Mesodermal cell (in vitro differentiated cells): Measurements from ENCODE around the gene NRP1.

Experiments used
- H3K27ac ChIP-seq: 2 replicates; pipeline ENCODE4 v1.7.0; 2013; ENCODE audit warnings: mild to moderate bottlenecking, low read depth, low read length, moderate library complexity; ENCODE audit not compliant: severe bottlenecking
- H3K36me3 ChIP-seq: 2 replicates; pipeline ENCODE4 v1.7.1; 2013; ENCODE audit warnings: mild to moderate bottlenecking, low read length, moderate library complexity; ENCODE audit not compliant: control insufficient read depth, insufficient read depth
- H3K4me1 ChIP-seq: one replicate; pipeline ENCODE4 v1.7.1; 2013; ENCODE audit warnings: mild to moderate bottlenecking, low read length; ENCODE audit not compliant: insufficient read depth, control insufficient read depth, poor library complexity, severe bottlenecking
- H3K4me3 ChIP-seq: 2 replicates; pipeline ENCODE4 v1.7.0; 2013; ENCODE audit warnings: low read length, control low read depth, mild to moderate bottlenecking; ENCODE audit not compliant: insufficient read depth, poor library complexity, severe bottlenecking; ENCODE audit errors: extremely low read depth
- H3K9me3 ChIP-seq: 2 replicates; pipeline ENCODE4 v1.7.1; 2013; ENCODE audit warnings: mild to moderate bottlenecking, low read length, moderate library complexity; ENCODE audit not compliant: control insufficient read depth
- WGBS, 2 experiments: methylation state at CpG; one replicate each; pipeline ENCODE4 v1.1.5; 2013; ENCODE audit warnings: missing lambda C conversion rate in 2 of 2; ENCODE audit not compliant: insufficient coverage in 2 of 2; 5-methylcytosine and 5-hydroxymethylcytosine counted together

NRP1 gene

DNA sequence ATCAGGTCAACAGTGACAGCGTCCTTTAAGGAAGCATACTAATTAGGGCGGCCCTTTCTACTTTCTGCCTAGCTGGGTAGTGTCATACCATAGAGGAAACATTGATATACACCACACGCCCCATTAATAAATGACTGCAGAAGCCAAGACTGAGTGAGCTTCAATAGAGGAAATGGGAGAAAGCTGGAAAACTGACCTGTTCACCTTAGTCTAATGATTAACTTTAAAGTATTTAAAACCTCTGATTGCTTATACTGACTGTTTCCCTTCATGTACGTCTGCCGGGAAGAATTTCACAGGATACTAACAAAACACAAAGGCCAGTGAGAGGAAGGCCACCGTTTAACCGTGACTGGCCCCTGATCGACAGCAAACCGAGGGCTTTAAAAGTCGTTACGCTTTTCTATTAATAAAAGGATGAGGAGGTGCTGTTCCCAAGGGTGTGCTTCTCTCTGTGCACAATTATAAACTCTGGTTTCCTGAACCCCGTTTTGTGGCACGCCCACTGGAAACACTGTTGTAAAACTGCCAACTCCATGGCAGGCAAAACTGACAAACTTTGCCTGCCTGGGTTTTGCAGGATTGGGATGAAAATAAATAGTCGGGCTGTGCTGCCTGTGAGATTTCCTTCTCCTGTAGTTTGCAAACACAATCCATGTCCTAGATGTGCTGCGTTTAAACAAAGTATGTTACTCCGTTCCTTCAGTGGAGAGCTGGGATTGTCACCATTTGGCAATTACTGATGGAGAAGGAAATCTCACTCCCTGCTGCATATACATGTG lies 137.6 kb downstream of the NRP1 start:
- Histone ChIP-seq H3K9me3 (no peaks in the 10 kb centered on the region), H3K27ac (peak overlapping the region; percentile 30), H3K4me3 (no peak overlapping the region), H3K4me1 (peaks cover 16% of the 10 kb centered on the region), H3K36me3 (peaks cover 64% of the 10 kb centered on the region)
- 92 to 94% methylated on average over 5 to 11 of the region's 16 CpGs for WGBS, 2 experiments

- Histone ChIP-seq H3K9me3 (no peaks in the 10 kb centered on the region), H3K4me3 (no peak overlapping the region), H3K4me1 (peaks cover 16% of the 10 kb centered on the region), H3K36me3 (peaks cover 64% of the 10 kb centered on the region), H3K27ac (no peak overlapping the region)
- WGBS, 2 experiments = 0% methylated on average over 1 of the region's 3 CpGs; no CpG with 5 or more reads in 1 of the 2 experiments
Observed at GRCh38 chr10:33196377-33196706, 138.1 kb downstream of the NRP1 start.

GRCh38 chr10:33195608-33196376 lies 138.7 kb downstream of the NRP1 start:
- WGBS, 2 experiments = 92 to 94% methylated on average over 5 to 6 of the region's 8 CpGs
- H3K4me1 ChIP-seq = peaks cover 16% of the 10 kb centered on the region
- no peak overlapping the region for H3K27ac ChIP-seq
- H3K36me3 ChIP-seq = peaks cover 63% of the 10 kb centered on the region
- H3K9me3 ChIP-seq = no peaks in the 10 kb centered on the region
- H3K4me3 ChIP-seq = no peak overlapping the region

- H3K4me3 ChIP-seq = no peak overlapping the region
- peaks cover 16% of the 10 kb centered on the region for H3K4me1 ChIP-seq
- 92 to 97% methylated on average over 4 of the region's 6 CpGs for WGBS, 2 experiments
- H3K9me3 ChIP-seq = no peaks in the 10 kb centered on the region
- peaks cover 56% of the 10 kb centered on the region for H3K36me3 ChIP-seq
- H3K27ac ChIP-seq = peak overlapping the region; percentile 32
Observed at GRCh38 chr10:33193701-33194521, 140.6 kb downstream of the NRP1 start.

- Histone ChIP-seq H3K4me3 (no peak overlapping the region), H3K27ac (no peak overlapping the region), H3K4me1 (peaks cover 16% of the 10 kb centered on the region), H3K36me3 (peaks cover 55% of the 10 kb centered on the region), H3K9me3 (no peaks in the 10 kb centered on the region)
- WGBS, 2 experiments = 26 to 30% methylated on average over 6 of the region's 12 CpGs
Observed at GRCh38 chr10:33193057-33193700, 141.3 kb downstream of the NRP1 start.

DNA sequence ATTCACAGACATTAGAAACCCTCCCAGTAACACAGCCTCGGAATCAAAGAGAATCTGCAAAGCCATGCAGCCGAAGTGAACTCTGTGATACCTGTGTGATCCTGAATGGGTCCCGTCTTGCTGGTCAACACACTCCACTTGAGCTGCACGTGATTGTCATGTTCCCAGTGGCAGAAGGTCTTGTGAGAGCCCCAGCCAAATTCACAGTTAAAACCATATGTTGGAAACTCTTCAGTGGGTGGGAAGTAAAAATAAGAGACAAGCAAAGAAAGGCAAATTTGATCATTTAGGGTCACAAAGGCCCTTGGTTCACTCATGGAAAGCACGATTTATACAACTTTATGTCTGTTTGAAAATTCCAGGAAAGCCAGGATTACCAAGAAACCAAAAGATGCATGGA lies 142.3 kb downstream of the NRP1 start:
- H3K36me3 ChIP-seq = peaks cover 61% of the 10 kb centered on the region
- H3K27ac ChIP-seq = no peak overlapping the region
- peaks cover 16% of the 10 kb centered on the region for H3K4me1 ChIP-seq
- H3K4me3 ChIP-seq = no peak overlapping the region
- H3K9me3 ChIP-seq = no peaks in the 10 kb centered on the region
- WGBS, 2 experiments = 96 to 100% methylated on average over 4 to 5 of the region's 5 CpGs

GRCh38 chr10:33190406-33190805 lies 144.1 kb downstream of the NRP1 start:
- Histone ChIP-seq H3K36me3 (peaks cover 65% of the 10 kb centered on the region), H3K4me3 (no peak overlapping the region), H3K9me3 (no peaks in the 10 kb centered on the region), H3K4me1 (peaks cover 10% of the 10 kb centered on the region), H3K27ac (no peak overlapping the region)
- 100% methylated on average over 1 of the region's 1 CpG for WGBS, 2 experiments

DNA sequence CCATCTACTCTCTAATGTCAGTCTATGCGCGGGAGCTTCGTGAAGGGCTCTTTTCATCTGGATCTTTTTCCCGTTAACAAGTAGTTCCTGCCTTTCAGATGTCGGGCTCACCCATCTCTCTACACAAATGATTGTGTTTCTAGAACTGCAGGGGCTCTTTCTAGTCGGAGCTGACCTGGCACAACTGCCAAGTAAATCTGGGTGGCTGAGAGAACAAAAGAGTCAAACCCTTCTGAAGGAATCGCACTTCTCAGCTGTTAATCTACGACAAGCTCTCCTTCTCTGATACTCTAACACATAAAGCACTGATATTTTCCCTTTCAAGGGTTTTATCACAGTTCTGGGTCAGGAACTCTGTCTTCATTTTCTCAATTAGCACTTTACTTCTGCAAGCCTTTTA lies 144.7 kb downstream of the NRP1 start:
- Histone ChIP-seq H3K4me1 (peaks cover 5% of the 10 kb centered on the region), H3K4me3 (no peak overlapping the region), H3K36me3 (peaks cover 66% of the 10 kb centered on the region), H3K9me3 (no peaks in the 10 kb centered on the region), H3K27ac (no peak overlapping the region)
- WGBS, 2 experiments = 85 to 87% methylated on average over 6 to 7 of the region's 8 CpGs

- Histone ChIP-seq H3K4me1 (peaks cover 5% of the 10 kb centered on the region), H3K9me3 (no peaks in the 10 kb centered on the region), H3K36me3 (peaks cover 66% of the 10 kb centered on the region), H3K4me3 (no peak overlapping the region), H3K27ac (no peak overlapping the region)
- WGBS, 2 experiments = 94 to 95% methylated on average over 6 of the region's 6 CpGs
Observed at GRCh38 chr10:33189363-33189762, 145.1 kb downstream of the NRP1 start.

GRCh38 chr10:33187427-33187999 lies 147.0 kb downstream of the NRP1 start:
- Histone ChIP-seq H3K4me1 (no peaks in the 10 kb centered on the region), H3K27ac (no peak overlapping the region), H3K9me3 (no peaks in the 10 kb centered on the region), H3K4me3 (no peak overlapping the region), H3K36me3 (peaks cover 76% of the 10 kb centered on the region)
- 73 to 78% methylated on average over 8 to 9 of the region's 9 CpGs for WGBS, 2 experiments
